Activated naive CD4-positive, alpha-beta T cell treated with anti-CD3 and anti-CD28 coated beads, Interleukin-2, amount 50 U/mL, for 16 hours (primary cell): ENCODE results near the gene ADCY6.

Experiments
- DNase-seq: peaks from one replicate; pipeline ENCODE4 v3.0.0-alpha.2; 2020

Gene ADCY6

GRCh38 chr12:48788854-48789775 lies at the start of gene ADCY6:
TSS of gene ADCY6 (minus strand) at chr12:48789089. CDS start at chr12:48783434, 5,655 bp downstream.
- no peak for DNase-seq

- DNase-seq, result no peak
Observed at GRCh38 chr12:48838048-48838447, 49.2 kb upstream of the ADCY6 start.

- DNase-seq, result no peak
Observed at GRCh38 chr12:48832321-48833060, 43.6 kb upstream of the ADCY6 start.

- DNase-seq, result no peak
Observed at GRCh38 chr12:48831257-48831656, 42.4 kb upstream of the ADCY6 start.

- DNase-seq, result no peak
Observed at GRCh38 chr12:48828841-48829575, 40.1 kb upstream of the ADCY6 start.

GRCh38 chr12:48828293-48828692 lies 39.4 kb upstream of the ADCY6 start:
- no peak for DNase-seq

GRCh38 chr12:48827513-48828096 lies 38.7 kb upstream of the ADCY6 start:
- DNase-seq, result no peak

GRCh38 chr12:48827026-48827425 lies 38.1 kb upstream of the ADCY6 start:
- no peak for DNase-seq

- DNase-seq, result no peak
Observed at GRCh38 chr12:48826209-48826855, 37.4 kb upstream of the ADCY6 start.

- DNase-seq, result no peak
Observed at GRCh38 chr12:48824905-48825304, 36.0 kb upstream of the ADCY6 start.

- no peak for DNase-seq
Observed at GRCh38 chr12:48824112-48824511, 35.2 kb upstream of the ADCY6 start.

GRCh38 chr12:48823281-48823680 lies 34.4 kb upstream of the ADCY6 start:
- DNase-seq, result no peak

- DNase-seq, result no peak
Observed at GRCh38 chr12:48822711-48823110, 33.8 kb upstream of the ADCY6 start.

- DNase-seq, result no peak
Observed at GRCh38 chr12:48822139-48822538, 33.2 kb upstream of the ADCY6 start.

GRCh38 chr12:48819986-48820725 lies 31.3 kb upstream of the ADCY6 start:
- DNase-seq, result no peak

GRCh38 chr12:48818831-48819590 lies 30.1 kb upstream of the ADCY6 start:
- peak; percentile 45 for DNase-seq

GRCh38 chr12:48817873-48818830 lies 29.3 kb upstream of the ADCY6 start, which contains the start of gene CACNB3:
TSS of gene CACNB3 (plus strand) at chr12:48818496. CDS start at chr12:48818930, 434 bp downstream.
- peak; percentile 83 for DNase-seq

GRCh38 chr12:48816143-48816854 lies 27.4 kb upstream of the ADCY6 start:
- DNase-seq, result no peak
